H1 (cell line): ENCODE measurements around the gene PIGC. TPM values are rescaled to one million over a fixed set of nuclear protein-coding genes. Genes with fewer than 3 reads are reported as not detected.

ENCODE experiments used
- CTCF ChIA-PET: fragments of 300-600 bp; sonication (Branson Sonifier 250); formaldehyde crosslinking; loops from one replicate; lab custom pipeline; 2021; ENCODE audit not compliant: partially characterized antibody; lab: Charles Lee
- POLR2A ChIA-PET: fragments of 300-600 bp; sonication (Branson Sonifier 250); formaldehyde crosslinking; loops from one replicate; lab custom pipeline; 2021; ENCODE audit warnings: inconsistent platforms; ENCODE audit not compliant: partially characterized antibody; lab: Charles Lee
- DNase-seq, 2 experiments: peaks; one replicate each; pipeline versions ENCODE4 v3.0.0 to v3.0.0-alpha.2; 2010 to 2022; ENCODE audit warnings: low spot score in 2 of 2, low read depth in 1 of 2, mixed read lengths in 1 of 2
- FAIRE-seq: peaks from 2 replicates; lab custom pipeline; 2011; peaks lifted over from hg19 to GRCh38; lab: Jason Lieb, UNC
- H2AFZ ChIP-seq: 2 replicates; pipeline ENCODE4 v1.8.1; 2012; ENCODE audit warnings: low read length, inconsistent platforms
- H2AK5ac ChIP-seq: 2 replicates; pipeline ENCODE4 v1.6.1; 2013; ENCODE audit warnings: low read depth, low read length
- H2BK120ac ChIP-seq: replicated peaks from 2 replicates; pipeline ENCODE3; 2013; ENCODE audit warnings: low read depth, low read length, inconsistent platforms
- H2BK12ac ChIP-seq: 2 replicates; pipeline ENCODE4 v1.6.1; 2013; ENCODE audit warnings: low read depth, low read length
- H2BK15ac ChIP-seq: 2 replicates; pipeline ENCODE4 v1.6.1; 2013; ENCODE audit warnings: low read length
- H2BK20ac ChIP-seq: 2 replicates; pipeline ENCODE4 v1.6.1; 2013; ENCODE audit warnings: low read length
- H2BK5ac ChIP-seq: 2 replicates; pipeline ENCODE4 v1.6.1; 2013; ENCODE audit warnings: low read depth, low read length
- H3K14ac ChIP-seq: 2 replicates; pipeline ENCODE4 v1.6.1; 2013; ENCODE audit warnings: inconsistent platforms; ENCODE audit not compliant: insufficient read length
- H3K18ac ChIP-seq: 2 replicates; pipeline ENCODE4 v1.6.1; 2013; ENCODE audit warnings: low read length; ENCODE audit errors: extremely low read depth
- H3K23ac ChIP-seq: 2 replicates; pipeline ENCODE4 v1.6.1; 2013; ENCODE audit warnings: inconsistent platforms; ENCODE audit not compliant: insufficient read length
- H3K23me2 ChIP-seq: 2 replicates; pipeline ENCODE4 v1.6.1; 2013; ENCODE audit warnings: low read depth, low read length
- H3K27ac ChIP-seq: 2 replicates; pipeline ENCODE4 v1.6.1; 2011; ENCODE audit warnings: low read depth, low read length, inconsistent platforms
- H3K27me3 ChIP-seq, 4 experiments: replicated peaks in 1 of 4; 1 replicate in 1 of 4; 2 replicates in 3 of 4; pipeline versions ENCODE4 v1.6.1 to v1.8.1; 2011 to 2013; ENCODE audit warnings: low read length in 3 of 4, mild to moderate bottlenecking in 3 of 4, inconsistent platforms in 2 of 4, mixed read lengths in 2 of 4, moderate library complexity in 1 of 4; ENCODE audit not compliant: control insufficient read depth in 3 of 4, insufficient read depth in 3 of 4; ENCODE audit errors: extremely low read depth in 1 of 4
- H3K36me3 ChIP-seq, 4 experiments: 2 replicates each; pipeline versions ENCODE4 v1.6.1 to v1.8.1; 2011 to 2013; ENCODE audit warnings: mild to moderate bottlenecking in 4 of 4, low read length in 3 of 4, moderate library complexity in 2 of 4, control low read depth in 1 of 4, inconsistent platforms in 1 of 4; ENCODE audit not compliant: insufficient read depth in 4 of 4, control insufficient read depth in 2 of 4
- H3K4ac ChIP-seq: replicated peaks from 2 replicates; pipeline ENCODE3; 2013; ENCODE audit warnings: low read length, low read depth, mixed read lengths, inconsistent platforms; ENCODE audit not compliant: insufficient read length
- H3K4me1 ChIP-seq, 4 experiments: replicated peaks in 1 of 4; 1 replicate in 1 of 4; 2 replicates in 3 of 4; pipeline versions ENCODE4 v1.6.1 to v1.8.1; 2011 to 2013; ENCODE audit warnings: low read length in 3 of 4, inconsistent platforms in 2 of 4, mixed read lengths in 1 of 4; ENCODE audit not compliant: insufficient read depth in 4 of 4, control insufficient read depth in 3 of 4
- H3K4me2 ChIP-seq, 2 experiments: 2 replicates each; pipeline versions ENCODE4 v1.6.1 to v1.8.1; 2011 to 2013; ENCODE audit warnings: low read depth in 2 of 2, low read length in 2 of 2, control low read depth in 1 of 2, inconsistent platforms in 1 of 2, mild to moderate bottlenecking in 1 of 2; ENCODE audit not compliant: insufficient read depth in 1 of 2
- H3K4me3 ChIP-seq, 4 experiments: fragments of 200-600, 300-600 bp in 1 of 4; sonication (generic), shearing (Covaris generic), sonication (Bioruptor Twin) in 1 of 4; 2 replicates each; pipeline versions ENCODE4 v1.5.1 to v1.8.1; 2011 to 2016; ENCODE audit warnings: low read length in 4 of 4, low read depth in 3 of 4, control low read depth in 2 of 4, inconsistent platforms in 2 of 4, mild to moderate bottlenecking in 2 of 4, mixed read lengths in 1 of 4, moderate library complexity in 1 of 4; ENCODE audit not compliant: insufficient read depth in 2 of 4; ENCODE audit errors: extremely low read depth in 1 of 4
- H3K56ac ChIP-seq: replicated peaks from 2 replicates; pipeline ENCODE3; 2013; ENCODE audit warnings: low read depth, mild to moderate bottlenecking, mixed read lengths, low read length, inconsistent platforms; ENCODE audit not compliant: insufficient read length
- H3K79me1 ChIP-seq: 2 replicates; pipeline ENCODE4 v1.6.1; 2013; ENCODE audit warnings: low read depth, low read length, control low read depth
- H3K79me2 ChIP-seq, 2 experiments: 2 replicates each; pipeline versions ENCODE4 v1.6.1 to v1.8.1; 2012 to 2013; ENCODE audit warnings: low read length in 2 of 2, mild to moderate bottlenecking in 2 of 2, inconsistent platforms in 1 of 2; ENCODE audit not compliant: insufficient read depth in 2 of 2, control insufficient read depth in 1 of 2
- H3K9ac ChIP-seq, 4 experiments: replicated peaks in 1 of 4; 1 replicate in 1 of 4; 2 replicates in 3 of 4; pipeline versions ENCODE4 v1.6.1 to v1.8.1; 2011 to 2013; ENCODE audit warnings: low read depth in 3 of 4, low read length in 3 of 4, control low read depth in 2 of 4, mild to moderate bottlenecking in 2 of 4, moderate library complexity in 2 of 4, inconsistent platforms in 1 of 4; ENCODE audit errors: extremely low read depth in 1 of 4
- H3K9me3 ChIP-seq, 2 experiments: 2 replicates each; pipeline versions ENCODE4 v1.6.1 to v1.8.1; 2012 to 2013; ENCODE audit warnings: mild to moderate bottlenecking in 2 of 2, moderate library complexity in 2 of 2, control low read depth in 1 of 2, inconsistent platforms in 1 of 2, low read depth in 1 of 2, low read length in 1 of 2, mixed read lengths in 1 of 2; ENCODE audit not compliant: insufficient read depth in 2 of 2
- H4K20me1 ChIP-seq, 2 experiments: replicated peaks in 1 of 2; 2 replicates each; pipeline versions ENCODE3 to v1.8.1; 2011 to 2013; ENCODE audit warnings: inconsistent platforms in 2 of 2, low read length in 2 of 2, mild to moderate bottlenecking in 1 of 2; ENCODE audit not compliant: insufficient read depth in 2 of 2, control insufficient read depth in 1 of 2
- H4K5ac ChIP-seq: 2 replicates; pipeline ENCODE4 v1.6.1; 2013; ENCODE audit warnings: low read length, low read depth, mixed read lengths, inconsistent platforms; ENCODE audit not compliant: insufficient read length
- H4K8ac ChIP-seq: 2 replicates; pipeline ENCODE4 v1.8.0; 2013; ENCODE audit warnings: mild to moderate bottlenecking, moderate library complexity, low read length, inconsistent platforms; ENCODE audit not compliant: insufficient read depth; ENCODE audit errors: extremely low read depth
- H4K91ac ChIP-seq: replicated peaks from 2 replicates; pipeline ENCODE3; 2013; ENCODE audit warnings: low read length, mixed read lengths, inconsistent platforms; ENCODE audit not compliant: insufficient read length
- FOSL1 ChIP-seq: IDR thresholded peaks from 2 replicates; pipeline ENCODE4 v1.6.1; 2011; ENCODE audit warnings: mild to moderate bottlenecking, low read depth, low read length, moderate library complexity; ENCODE audit not compliant: insufficient read depth
- JUN ChIP-seq: IDR thresholded peaks from 2 replicates; pipeline ENCODE4 v1.6.1; 2011; ENCODE audit warnings: low read depth, mild to moderate bottlenecking, improper control_type of control experiment, low read length
- RAD21 ChIP-seq, 2 experiments: IDR thresholded peaks in 1 of 2; conservative IDR thresholded peaks in 1 of 2; 2 replicates each; pipeline ENCODE4 v1.6.1; 2011; ENCODE audit warnings: low read depth in 2 of 2, low read length in 2 of 2, improper control_type of control experiment in 1 of 2, inconsistent platforms in 1 of 2, mild to moderate bottlenecking in 1 of 2, moderate library complexity in 1 of 2
- SRF ChIP-seq: IDR thresholded peaks from 2 replicates; pipeline ENCODE4 v1.6.1; 2011; ENCODE audit warnings: mild to moderate bottlenecking, low read depth, low read length, moderate library complexity
- SUZ12 ChIP-seq: fragments of 200-600 bp; sonication (generic); IDR thresholded peaks from 2 replicates; pipeline ENCODE4 v1.6.1; 2012; ENCODE audit warnings: mild to moderate bottlenecking, inconsistent platforms, low read length, moderate library complexity, mixed read lengths
- TBP ChIP-seq: IDR thresholded peaks from 2 replicates; pipeline ENCODE4 v1.6.1; 2011; ENCODE audit warnings: low read depth, low read length, improper control_type of control experiment
- YY1 ChIP-seq: IDR thresholded peaks from 2 replicates; pipeline ENCODE4 v1.6.1; 2011; ENCODE audit warnings: low read depth, mild to moderate bottlenecking, low read length
- WGBS, 2 experiments: shearing (Covaris generic) in 1 of 2; methylation state at CpG; one replicate each; pipeline versions ENCODE4 v1.1.6 to v1.1.7; 2013 to 2015; ENCODE audit warnings: low lambda C conversion rate in 2 of 2, mixed read lengths in 2 of 2, inconsistent platforms in 1 of 2, low coverage in 1 of 2, missing lambda C conversion rate in 1 of 2; ENCODE audit not compliant: insufficient replicate concordance in 2 of 2, insufficient coverage in 1 of 2, insufficient read length in 1 of 2; ENCODE audit errors: extremely low coverage in 1 of 2, missing lambda C conversion rate in 1 of 2; 5-methylcytosine and 5-hydroxymethylcytosine counted together
- polyA plus RNA-seq, 7 experiments: library from polyadenylated mRNA; depleted of rRNA in 3 of 7; stranded (reverse) in 5 of 7; unstranded in 2 of 7; fragments of >200 nt in 5 of 7; fragments of 200-250 nt in 2 of 7; gene quantifications; 1 replicate in 5 of 7; 2 replicates in 1 of 7; 4 replicates in 1 of 7; pipeline versions ENCODE4 v1.2.1 to v1.2.3, GENCODE V29; 2011 to 2013; ENCODE audit warnings: missing spikeins in 2 of 7, mixed read lengths in 2 of 7
- total RNA-seq: library from RNA; stranded (reverse); fragmentation: NEBNext Ultra II Directional; extraction: Animal tissue kit (Norgen Biotek cat#: 25700); gene quantifications from 2 replicates; pipeline ENCODE4 v1.2.1, GENCODE V29; 2021
- TF ChIP-seq, protein P1 (sequence below), 3 experiments: IDR thresholded peaks; 1 replicate in 2 of 3; 2 replicates in 1 of 3; pipeline versions ENCODE4 v1.5.1 to v1.6.1; 2011; ENCODE audit warnings: low read length in 3 of 3, mild to moderate bottlenecking in 3 of 3, inconsistent platforms in 2 of 3, low read depth in 1 of 3, moderate library complexity in 1 of 3; ENCODE audit not compliant: insufficient read depth in 1 of 3; ENCODE audit errors: control extremely low read depth in 1 of 3

Gene PIGC
- total and polyA plus RNA-seq, 2 of the 8 experiments (the other 6 are each of a cell fraction or from before 2014, with no cell fraction given) = 21.0 to 39.3 TPM

DNA sequence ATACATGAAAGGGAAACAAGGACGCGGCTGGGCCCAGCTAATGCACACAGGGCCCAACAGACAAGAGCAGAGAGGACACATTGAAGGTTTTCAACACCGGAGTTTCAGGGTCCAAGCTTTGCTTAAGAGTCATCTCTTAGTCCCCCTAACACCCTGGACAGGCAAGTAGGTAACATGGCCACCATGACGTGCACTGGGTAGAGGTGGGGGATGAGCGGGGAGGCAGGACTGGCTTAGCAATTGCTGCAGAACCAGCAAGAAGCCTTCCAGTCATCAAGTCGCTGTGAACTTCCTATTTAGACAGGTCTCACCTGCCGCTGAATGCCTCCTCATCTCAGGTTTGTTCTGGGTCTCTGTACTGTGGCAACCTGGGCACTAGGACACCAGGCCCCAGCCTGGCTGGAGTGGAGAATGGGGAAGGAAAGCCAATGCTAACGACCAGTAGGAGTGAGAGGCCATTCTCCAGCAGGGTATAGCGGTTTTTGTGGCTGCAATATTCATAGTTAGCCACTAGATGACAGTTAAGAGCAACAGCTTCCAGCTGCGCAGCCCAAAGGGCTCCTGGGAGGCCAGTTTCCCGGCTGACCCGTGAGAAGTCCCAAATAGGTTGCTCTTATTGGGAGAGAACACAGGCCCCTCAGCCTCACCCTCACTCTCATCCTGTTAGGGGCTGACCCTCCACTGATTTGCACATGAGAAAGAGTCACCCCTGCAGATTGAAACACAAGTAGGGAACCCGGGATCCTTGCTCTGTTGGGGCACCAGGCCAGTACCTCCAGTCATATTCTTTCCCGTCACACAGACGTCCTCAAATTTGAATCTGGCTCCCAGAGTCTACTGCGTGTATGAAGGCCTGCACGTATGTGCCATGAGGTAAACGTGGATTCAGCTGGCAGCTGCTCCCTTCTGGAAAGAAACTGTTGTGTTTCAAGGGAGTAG, 6.0 kb upstream of the PIGC start:
- H4K91ac ChIP-seq = peak overlapping the region; percentile 30
- H3K4me1 ChIP-seq = no peaks in the 10 kb centered on the region
- no peak overlapping the region for H3K4me3 ChIP-seq
- H2BK5ac ChIP-seq = no peak overlapping the region
- H3K27me3 ChIP-seq = peaks cover 0 to 2% (median 0%) of the 10 kb centered on the region in 4 experiments; a peak in 1 of 7 replicates
- no peak overlapping the region for H4K5ac ChIP-seq
- H2AFZ ChIP-seq = peak overlapping the region; percentile 100
- H2AK5ac ChIP-seq = no peak overlapping the region
- peak overlapping the region; percentile 86; the same call in 1 of the 2 replicates for H4K8ac ChIP-seq
- no peak overlapping the region for H3K9ac ChIP-seq
- 69% methylated on average over 18 of the region's 18 CpGs; no CpG with 5 or more reads in 1 of the 2 experiments for WGBS, 2 experiments
- H3K18ac ChIP-seq = no peak overlapping the region
- no peak overlapping the region for H3K23ac ChIP-seq
- H3K56ac ChIP-seq = no peak overlapping the region
- 0 out of 2 replicates have a peak overlapping the region, but pooled peaks have one; percentile 40 for H2BK12ac ChIP-seq
- H3K36me3 ChIP-seq = no peaks in the 10 kb centered on the region
- peak; percentile 77 for TF ChIP-seq YY1
- TF ChIP-seq SRF = no peak
- TF ChIP-seq JUN = no peak
- peak; percentile 80 to 84 for TF ChIP-seq RAD21 (IDR thresholded peaks at IDR 0.05 in 1 of 2, conservative IDR thresholded peaks at IDR 0.05 in 1 of 2; ENCODE audit: low read depth in 2 of 2, low read length in 2 of 2)
- TF ChIP-seq SUZ12 = no peak
- TF ChIP-seq TBP = peak; percentile 46; the same call in 1 of the 2 replicates
- TF ChIP-seq FOSL1 = no peak
- TF ChIP-seq, protein P1, sequence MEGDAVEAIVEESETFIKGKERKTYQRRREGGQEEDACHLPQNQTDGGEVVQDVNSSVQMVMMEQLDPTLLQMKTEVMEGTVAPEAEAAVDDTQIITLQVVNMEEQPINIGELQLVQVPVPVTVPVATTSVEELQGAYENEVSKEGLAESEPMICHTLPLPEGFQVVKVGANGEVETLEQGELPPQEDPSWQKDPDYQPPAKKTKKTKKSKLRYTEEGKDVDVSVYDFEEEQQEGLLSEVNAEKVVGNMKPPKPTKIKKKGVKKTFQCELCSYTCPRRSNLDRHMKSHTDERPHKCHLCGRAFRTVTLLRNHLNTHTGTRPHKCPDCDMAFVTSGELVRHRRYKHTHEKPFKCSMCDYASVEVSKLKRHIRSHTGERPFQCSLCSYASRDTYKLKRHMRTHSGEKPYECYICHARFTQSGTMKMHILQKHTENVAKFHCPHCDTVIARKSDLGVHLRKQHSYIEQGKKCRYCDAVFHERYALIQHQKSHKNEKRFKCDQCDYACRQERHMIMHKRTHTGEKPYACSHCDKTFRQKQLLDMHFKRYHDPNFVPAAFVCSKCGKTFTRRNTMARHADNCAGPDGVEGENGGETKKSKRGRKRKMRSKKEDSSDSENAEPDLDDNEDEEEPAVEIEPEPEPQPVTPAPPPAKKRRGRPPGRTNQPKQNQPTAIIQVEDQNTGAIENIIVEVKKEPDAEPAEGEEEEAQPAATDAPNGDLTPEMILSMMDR (IDR thresholded peaks at IDR 0.05; ENCODE audit: control extremely low read depth in 1 of 3, insufficient read depth in 1 of 3, low read depth in 1 of 3, low read length in 3 of 3) = peak; percentile 60 to 90 (median 87)
- TF ChIP-seq, all 59 proteins: peak for 4
- H2BK15ac ChIP-seq = 0 out of 2 replicates have a peak overlapping the region, but pooled peaks have one; percentile 4
- no peaks in the 10 kb centered on the region for H3K79me1 ChIP-seq
- no peak overlapping the region for H3K27ac ChIP-seq
- H3K4ac ChIP-seq = no peak overlapping the region
- FAIRE-seq = no peak
- no peaks in the 10 kb centered on the region for H3K9me3 ChIP-seq
- ChIA-PET CTCF (interaction anchor here (0.7 to 5.2 kb wide), 25 partner anchors 8 to 438 kb away, joined by 3 to 39 read pairs (median 3); no protein-coding TSS in a partner anchor), POLR2A (interaction anchor here (1.4 to 1.5 kb wide), 2 partner anchors 11 to 82 kb away, joined by 4 read pairs; no protein-coding TSS in a partner anchor)
- H3K14ac ChIP-seq = no peak overlapping the region
- H3K23me2 ChIP-seq = no peaks in the 10 kb centered on the region
- no peaks in the 10 kb centered on the region for H3K79me2 ChIP-seq
- peak; percentile 36 to 70 for DNase-seq
- no peaks in the 10 kb centered on the region for H4K20me1 ChIP-seq
- no peak overlapping the region for H3K4me2 ChIP-seq
- H2BK20ac ChIP-seq = no peak overlapping the region
- no peak overlapping the region for H2BK120ac ChIP-seq
